ENCODE data around the gene FCRL3. TPM values are rescaled to one million over a fixed set of nuclear protein-coding genes. Genes with fewer than 3 reads are reported as not detected.

Gene FCRL3
- total and polyA plus RNA-seq, 12 donors, result 0.01 to 1.3 (median 0.17) TPM; not detected in 8

GRCh38 chr1:157658571-157658970 lies 42.0 kb downstream of the FCRL3 start:
- Histone ChIP-seq H3K36me3 (no peaks in the 10 kb centered on the region), H3K4me1 (peaks cover 0 to 5% (median 0%) of the 10 kb centered on the region in 9 donors), H3K27ac (no peak overlapping the region), H3K4me3 (no peak overlapping the region), H3K27me3 (peaks cover 0 to 25% (median 0%) of the 10 kb centered on the region in 7 donors), H3K9me3 (peaks cover 0 to 5% (median 0%) of the 10 kb centered on the region in 11 donors)
- TF ChIP-seq CTCF (IDR thresholded peaks at IDR 0.05), result no peak
- 92 to 96% methylated on average over 3 of the region's 3 CpGs for WGBS, 2 donors
- ATAC-seq, result no peak
- intact Hi-C loops (cut with DNase I), result no loop called here
- DNase-seq, result no peak

GRCh38 chr1:157653494-157653873 lies 47.1 kb downstream of the FCRL3 start:
- Histone ChIP-seq H3K27ac (no peak overlapping the region), H3K4me1 (peaks cover 0 to 18% (median 0%) of the 10 kb centered on the region in 9 donors), H3K27me3 (peaks cover 0 to 40% (median 3%) of the 10 kb centered on the region in 7 donors), H3K4me3 (no peak overlapping the region), H3K36me3 (no peaks in the 10 kb centered on the region), H3K9me3 (no peaks in the 10 kb centered on the region)
- ATAC-seq, result no peak
- intact Hi-C loops (cut with DNase I), result no loop called here
- 70 to 74% methylated on average over 3 of the region's 3 CpGs for WGBS, 2 donors
- DNase-seq, result no peak
- TF ChIP-seq CTCF (IDR thresholded peaks at IDR 0.05), result no peak

GRCh38 chr1:157652859-157653493 lies 47.6 kb downstream of the FCRL3 start:
- ATAC-seq, result no peak
- Histone ChIP-seq H3K36me3 (no peaks in the 10 kb centered on the region), H3K4me3 (no peak overlapping the region), H3K27me3 (peaks cover 0 to 40% (median 3%) of the 10 kb centered on the region in 7 donors), H3K9me3 (no peaks in the 10 kb centered on the region), H3K4me1 (peaks cover 0 to 18% (median 0%) of the 10 kb centered on the region in 9 donors), H3K27ac (no peak overlapping the region)
- no peak for TF ChIP-seq CTCF (IDR thresholded peaks at IDR 0.05)
- no peak for DNase-seq
- WGBS, 2 donors, result 81 to 83% methylated on average over 5 of the region's 5 CpGs
- intact Hi-C loops (cut with DNase I), result no loop called here

- ATAC-seq (no peak), DNase-seq (no peak)
- no peak for TF ChIP-seq CTCF (IDR thresholded peaks at IDR 0.05)
- no peaks in the 10 kb centered on the region for H3K9me3 ChIP-seq
- no peaks in the 10 kb centered on the region for H3K36me3 ChIP-seq
- peaks cover 0 to 10% (median 0%) of the 10 kb centered on the region in 9 donors for H3K4me1 ChIP-seq
- intact Hi-C loops (cut with DNase I), result no loop called here
- peaks cover 0 to 43% (median 5%) of the 10 kb centered on the region in 7 donors for H3K27me3 ChIP-seq
- no peak overlapping the region for H3K4me3 ChIP-seq
- no peak overlapping the region for H3K27ac ChIP-seq
- 92 to 93% methylated on average over 3 of the region's 3 CpGs for WGBS, 2 donors
Observed at GRCh38 chr1:157648317-157648716, 52.3 kb downstream of the FCRL3 start.
